WTC11 (cell line): ENCODE results near the gene TSC22D2. TPM values are rescaled to one million over a fixed set of nuclear protein-coding genes. Genes with fewer than 3 reads are reported as not detected.

ENCODE experiments used
- ATAC-seq: fragments of 200-7000 bp; cut with Tn5 transposase; 2 replicates; pipeline ENCODE4 v1.10.0; 2021; ENCODE audit warnings: mild to moderate bottlenecking, moderate library complexity
- CTCF ChIA-PET: fragments of 300-600 bp; sonication (Branson Sonifier 250); formaldehyde crosslinking; loops from one replicate; lab custom pipeline; 2021; ENCODE audit warnings: antibody characterized with exemption; lab: Charles Lee
- POLR2A ChIA-PET: fragments of 350-600 bp; sonication (Branson Sonifier 250); formaldehyde crosslinking; loops from one replicate; lab custom pipeline; 2021; ENCODE audit warnings: antibody characterized with exemption; lab: Charles Lee
- DNase-seq: peaks from one replicate; pipeline ENCODE4 v3.0.0; 2021; ENCODE audit warnings: low spot score
- H3K27ac Mint-ChIP-seq: 2 replicates; pipeline ENCODE4 v1.8.0; 2021; ENCODE audit warnings: mixed read lengths
- H3K27me3 Mint-ChIP-seq: 2 replicates; pipeline ENCODE4 v1.8.0; 2021; ENCODE audit warnings: low read depth, mild to moderate bottlenecking, moderate library complexity, mixed read lengths
- H3K36me3 Mint-ChIP-seq: 2 replicates; pipeline ENCODE4 v1.8.0; 2021; ENCODE audit warnings: mixed read lengths
- H3K4me1 Mint-ChIP-seq: 2 replicates; pipeline ENCODE4 v1.8.0; 2022; ENCODE audit warnings: mixed read lengths
- H3K4me3 Mint-ChIP-seq: 2 replicates; pipeline ENCODE4 v1.8.0; 2021; ENCODE audit warnings: mild to moderate bottlenecking, moderate library complexity, mixed read lengths
- H3K9me3 Mint-ChIP-seq: 2 replicates; pipeline ENCODE4 v1.8.0; 2021; ENCODE audit warnings: mixed read lengths
- ATF1 ChIP-seq: sonication (generic); formaldehyde crosslinking; IDR thresholded peaks from 2 replicates; pipeline ENCODE4 v1.8.1; 2023; ENCODE audit warnings: mild to moderate bottlenecking, moderate library complexity, missing genetic modification reagents
- ELF4 ChIP-seq: sonication (generic); formaldehyde crosslinking; IDR thresholded peaks from 2 replicates; pipeline ENCODE4 v1.8.1; 2022; ENCODE audit warnings: low read depth, mild to moderate bottlenecking, moderate library complexity, missing genetic modification reagents
- FOXP1 ChIP-seq: sonication (generic); formaldehyde crosslinking; IDR thresholded peaks from 2 replicates; pipeline ENCODE4 v1.8.0; 2022; ENCODE audit warnings: missing genetic modification reagents, mild to moderate bottlenecking, moderate library complexity, borderline replicate concordance
- GABPB1 ChIP-seq: sonication (generic); formaldehyde crosslinking; IDR thresholded peaks from 2 replicates; pipeline ENCODE4 v1.8.1; 2023; ENCODE audit warnings: mild to moderate bottlenecking, missing genetic modification reagents
- GRHL2 ChIP-seq: fragments of 250-450 bp; sonication (Bioruptor Pico); IDR thresholded peaks from 2 replicates; pipeline ENCODE4 v1.8.0; 2022; ENCODE audit warnings: mild to moderate bottlenecking, moderate library complexity; ENCODE audit not compliant: insufficient replicate concordance, severe bottlenecking
- HMGA2 ChIP-seq: fragments of 250-450 bp; sonication (Bioruptor Pico); IDR thresholded peaks from 2 replicates; pipeline ENCODE4 v1.4.0; 2021; ENCODE audit warnings: mild to moderate bottlenecking, moderate library complexity
- JAZF1 ChIP-seq: fragments of 250-450 bp; sonication (Bioruptor Pico); IDR thresholded peaks from 2 replicates; pipeline ENCODE4 v1.9.0; 2021; ENCODE audit warnings: moderate library complexity, mild to moderate bottlenecking, inconsistent platforms
- KAT7 ChIP-seq: sonication (generic); formaldehyde crosslinking; IDR thresholded peaks from 2 replicates; pipeline ENCODE4 v1.8.1; 2023; ENCODE audit warnings: missing genetic modification reagents, mild to moderate bottlenecking, borderline replicate concordance
- NR1H2 ChIP-seq: sonication (generic); formaldehyde crosslinking; IDR thresholded peaks from 2 replicates; pipeline ENCODE4 v1.9.0; 2021; ENCODE audit warnings: mild to moderate bottlenecking, moderate library complexity, missing genetic modification reagents
- RELA ChIP-seq: sonication (generic); formaldehyde crosslinking; IDR thresholded peaks from 2 replicates; pipeline ENCODE4 v1.8.1; 2022; ENCODE audit warnings: missing genetic modification reagents, mild to moderate bottlenecking, borderline replicate concordance
- SOX15 ChIP-seq: fragments of 250-450 bp; sonication (Bioruptor Pico); IDR thresholded peaks from 2 replicates; pipeline ENCODE4 v1.9.0; 2021; ENCODE audit warnings: mild to moderate bottlenecking
- SP1 ChIP-seq: sonication (generic); formaldehyde crosslinking; conservative IDR thresholded peaks from 2 replicates; pipeline ENCODE4 v1.8.1; 2022; ENCODE audit warnings: missing genetic modification reagents
- USF2 ChIP-seq: sonication (generic); formaldehyde crosslinking; IDR thresholded peaks from 2 replicates; pipeline ENCODE4 v1.8.1; 2023; ENCODE audit warnings: mild to moderate bottlenecking, missing genetic modification reagents, moderate library complexity
- ZBTB21 ChIP-seq: sonication (generic); formaldehyde crosslinking; IDR thresholded peaks from 2 replicates; pipeline ENCODE4 v1.8.1; 2023; ENCODE audit warnings: mild to moderate bottlenecking, missing genetic modification reagents, borderline replicate concordance
- ZNF138 ChIP-seq: sonication (generic); formaldehyde crosslinking; conservative IDR thresholded peaks from 2 replicates; pipeline ENCODE4 v1.8.1; 2022; ENCODE audit warnings: mild to moderate bottlenecking, moderate library complexity, missing genetic modification reagents
- ZNF396 ChIP-seq: fragments of 250-450 bp; sonication (Bioruptor Pico); IDR thresholded peaks from 2 replicates; pipeline ENCODE4 v1.8.0; 2021; ENCODE audit warnings: mild to moderate bottlenecking, moderate library complexity, borderline replicate concordance
- ZNF532 ChIP-seq: fragments of 250-450 bp; sonication (Bioruptor Pico); IDR thresholded peaks from 2 replicates; pipeline ENCODE4 v1.9.0; 2021; ENCODE audit warnings: mild to moderate bottlenecking, borderline replicate concordance
- total RNA-seq: library from RNA; stranded (reverse); gene quantifications from 3 replicates; pipeline ENCODE4 v1.2.3, GENCODE V29; 2021
- TF ChIP-seq, protein P1 (sequence below): sonication (generic); formaldehyde crosslinking; IDR thresholded peaks from 2 replicates; pipeline ENCODE4 v1.8.0; 2022; ENCODE audit warnings: mild to moderate bottlenecking, missing genetic modification reagents
- TF ChIP-seq, protein P2 (sequence below): sonication (generic); formaldehyde crosslinking; IDR thresholded peaks from 2 replicates; pipeline ENCODE4 v1.8.0; 2022; ENCODE audit warnings: mild to moderate bottlenecking, missing genetic modification reagents
- TF ChIP-seq, protein P3 (sequence below): sonication (generic); formaldehyde crosslinking; IDR thresholded peaks from 2 replicates; pipeline ENCODE4 v1.8.0; 2023; ENCODE audit warnings: missing genetic modification reagents, mild to moderate bottlenecking, borderline replicate concordance
- TF ChIP-seq, protein P4 (sequence below): fragments of 250-450 bp; sonication (Bioruptor Pico); IDR thresholded peaks from 2 replicates; pipeline ENCODE4 v2.1.2; 2022; ENCODE audit warnings: mild to moderate bottlenecking, moderate library complexity
- TF ChIP-seq, protein P5 (sequence below): sonication (generic); formaldehyde crosslinking; IDR thresholded peaks from 2 replicates; pipeline ENCODE4 v1.8.0; 2023; ENCODE audit warnings: mild to moderate bottlenecking, missing genetic modification reagents

TSC22D2 gene
- total RNA-seq, 1 experiment from 2014 or later = 24.0 TPM

DNA sequence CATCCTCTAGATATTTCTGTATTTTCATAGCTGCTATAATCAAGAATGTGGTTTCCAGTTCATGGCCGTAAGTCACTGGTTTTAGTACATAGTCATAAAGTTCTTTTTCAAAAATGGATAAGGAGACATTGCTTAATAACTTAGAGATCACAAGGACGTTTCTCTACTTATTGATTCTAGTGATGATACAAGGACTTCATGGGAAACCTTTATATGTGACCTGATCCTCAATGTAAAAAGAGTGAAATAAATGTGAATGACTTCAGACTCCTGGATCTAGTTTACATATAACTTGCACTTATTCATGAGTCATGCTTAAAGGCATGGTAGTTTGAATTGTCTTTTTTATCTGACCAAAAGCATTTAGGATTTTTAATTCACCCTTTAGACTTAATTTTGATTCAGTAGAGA lies 35.2 kb downstream of the TSC22D2 start:
- Mint-ChIP-seq H3K27me3 (no peaks in the 10 kb centered on the region), H3K9me3 (no peaks in the 10 kb centered on the region), H3K4me3 (no peak overlapping the region), H3K27ac (no peak overlapping the region), H3K4me1 (peaks cover 10% of the 10 kb centered on the region), H3K36me3 (peaks cover 9% of the 10 kb centered on the region)
- DNase-seq (no peak), ATAC-seq (no peak)
- ChIA-PET POLR2A (no interaction called here), CTCF (no interaction called here)
- TF ChIP-seq, protein P1, sequence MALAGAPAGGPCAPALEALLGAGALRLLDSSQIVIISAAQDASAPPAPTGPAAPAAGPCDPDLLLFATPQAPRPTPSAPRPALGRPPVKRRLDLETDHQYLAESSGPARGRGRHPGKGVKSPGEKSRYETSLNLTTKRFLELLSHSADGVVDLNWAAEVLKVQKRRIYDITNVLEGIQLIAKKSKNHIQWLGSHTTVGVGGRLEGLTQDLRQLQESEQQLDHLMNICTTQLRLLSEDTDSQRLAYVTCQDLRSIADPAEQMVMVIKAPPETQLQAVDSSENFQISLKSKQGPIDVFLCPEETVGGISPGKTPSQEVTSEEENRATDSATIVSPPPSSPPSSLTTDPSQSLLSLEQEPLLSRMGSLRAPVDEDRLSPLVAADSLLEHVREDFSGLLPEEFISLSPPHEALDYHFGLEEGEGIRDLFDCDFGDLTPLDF (CRISPR knock-in tag) = no peak
- no peak for TF ChIP-seq GRHL2
- TF ChIP-seq ZNF138 (CRISPR knock-in tag) = no peak
- no peak for TF ChIP-seq SOX15
- no peak for TF ChIP-seq HMGA2 (CRISPR knock-in tag)
- TF ChIP-seq, protein P2, sequence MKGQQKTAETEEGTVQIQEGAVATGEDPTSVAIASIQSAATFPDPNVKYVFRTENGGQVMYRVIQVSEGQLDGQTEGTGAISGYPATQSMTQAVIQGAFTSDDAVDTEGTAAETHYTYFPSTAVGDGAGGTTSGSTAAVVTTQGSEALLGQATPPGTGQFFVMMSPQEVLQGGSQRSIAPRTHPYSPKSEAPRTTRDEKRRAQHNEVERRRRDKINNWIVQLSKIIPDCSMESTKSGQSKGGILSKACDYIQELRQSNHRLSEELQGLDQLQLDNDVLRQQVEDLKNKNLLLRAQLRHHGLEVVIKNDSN (CRISPR knock-in tag) = no peak
- no peak for TF ChIP-seq USF2
- no peak for TF ChIP-seq FOXP1 (CRISPR knock-in tag)
- TF ChIP-seq ATF1 (CRISPR knock-in tag) = no peak
- TF ChIP-seq KAT7 = no peak
- no peak for TF ChIP-seq JAZF1 (CRISPR knock-in tag)
- TF ChIP-seq ZNF396 (CRISPR knock-in tag) = no peak
- TF ChIP-seq, protein P3, sequence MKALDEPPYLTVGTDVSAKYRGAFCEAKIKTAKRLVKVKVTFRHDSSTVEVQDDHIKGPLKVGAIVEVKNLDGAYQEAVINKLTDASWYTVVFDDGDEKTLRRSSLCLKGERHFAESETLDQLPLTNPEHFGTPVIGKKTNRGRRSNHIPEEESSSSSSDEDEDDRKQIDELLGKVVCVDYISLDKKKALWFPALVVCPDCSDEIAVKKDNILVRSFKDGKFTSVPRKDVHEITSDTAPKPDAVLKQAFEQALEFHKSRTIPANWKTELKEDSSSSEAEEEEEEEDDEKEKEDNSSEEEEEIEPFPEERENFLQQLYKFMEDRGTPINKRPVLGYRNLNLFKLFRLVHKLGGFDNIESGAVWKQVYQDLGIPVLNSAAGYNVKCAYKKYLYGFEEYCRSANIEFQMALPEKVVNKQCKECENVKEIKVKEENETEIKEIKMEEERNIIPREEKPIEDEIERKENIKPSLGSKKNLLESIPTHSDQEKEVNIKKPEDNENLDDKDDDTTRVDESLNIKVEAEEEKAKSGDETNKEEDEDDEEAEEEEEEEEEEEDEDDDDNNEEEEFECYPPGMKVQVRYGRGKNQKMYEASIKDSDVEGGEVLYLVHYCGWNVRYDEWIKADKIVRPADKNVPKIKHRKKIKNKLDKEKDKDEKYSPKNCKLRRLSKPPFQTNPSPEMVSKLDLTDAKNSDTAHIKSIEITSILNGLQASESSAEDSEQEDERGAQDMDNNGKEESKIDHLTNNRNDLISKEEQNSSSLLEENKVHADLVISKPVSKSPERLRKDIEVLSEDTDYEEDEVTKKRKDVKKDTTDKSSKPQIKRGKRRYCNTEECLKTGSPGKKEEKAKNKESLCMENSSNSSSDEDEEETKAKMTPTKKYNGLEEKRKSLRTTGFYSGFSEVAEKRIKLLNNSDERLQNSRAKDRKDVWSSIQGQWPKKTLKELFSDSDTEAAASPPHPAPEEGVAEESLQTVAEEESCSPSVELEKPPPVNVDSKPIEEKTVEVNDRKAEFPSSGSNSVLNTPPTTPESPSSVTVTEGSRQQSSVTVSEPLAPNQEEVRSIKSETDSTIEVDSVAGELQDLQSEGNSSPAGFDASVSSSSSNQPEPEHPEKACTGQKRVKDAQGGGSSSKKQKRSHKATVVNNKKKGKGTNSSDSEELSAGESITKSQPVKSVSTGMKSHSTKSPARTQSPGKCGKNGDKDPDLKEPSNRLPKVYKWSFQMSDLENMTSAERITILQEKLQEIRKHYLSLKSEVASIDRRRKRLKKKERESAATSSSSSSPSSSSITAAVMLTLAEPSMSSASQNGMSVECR (CRISPR knock-in tag) = no peak
- TF ChIP-seq, protein P4, sequence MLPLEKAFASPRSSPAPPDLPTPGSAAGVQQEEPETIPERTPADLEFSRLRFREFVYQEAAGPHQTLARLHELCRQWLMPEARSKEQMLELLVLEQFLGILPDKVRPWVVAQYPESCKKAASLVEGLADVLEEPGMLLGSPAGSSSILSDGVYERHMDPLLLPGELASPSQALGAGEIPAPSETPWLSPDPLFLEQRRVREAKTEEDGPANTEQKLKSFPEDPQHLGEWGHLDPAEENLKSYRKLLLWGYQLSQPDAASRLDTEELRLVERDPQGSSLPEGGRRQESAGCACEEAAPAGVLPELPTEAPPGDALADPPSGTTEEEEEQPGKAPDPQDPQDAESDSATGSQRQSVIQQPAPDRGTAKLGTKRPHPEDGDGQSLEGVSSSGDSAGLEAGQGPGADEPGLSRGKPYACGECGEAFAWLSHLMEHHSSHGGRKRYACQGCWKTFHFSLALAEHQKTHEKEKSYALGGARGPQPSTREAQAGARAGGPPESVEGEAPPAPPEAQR (CRISPR knock-in tag) = no peak
- TF ChIP-seq ZBTB21 = no peak
- no peak for TF ChIP-seq NR1H2 (CRISPR knock-in tag)
- no peak for TF ChIP-seq RELA
- TF ChIP-seq ELF4 = no peak

- no peak overlapping the region for H3K4me3 Mint-ChIP-seq
- no peak overlapping the region for H3K27ac Mint-ChIP-seq
- H3K27me3 Mint-ChIP-seq = no peaks in the 10 kb centered on the region
- ChIA-PET POLR2A (no interaction called here), CTCF (no interaction called here)
- H3K4me1 Mint-ChIP-seq = peaks cover 12% of the 10 kb centered on the region
- no peak for ATAC-seq
- no peak for DNase-seq
- H3K9me3 Mint-ChIP-seq = no peaks in the 10 kb centered on the region
- peaks cover 9% of the 10 kb centered on the region for H3K36me3 Mint-ChIP-seq
- TF ChIP-seq SP1 (CRISPR knock-in tag) = no peak
- no peak for TF ChIP-seq ZNF532 (CRISPR knock-in tag)
- TF ChIP-seq, protein P5, sequence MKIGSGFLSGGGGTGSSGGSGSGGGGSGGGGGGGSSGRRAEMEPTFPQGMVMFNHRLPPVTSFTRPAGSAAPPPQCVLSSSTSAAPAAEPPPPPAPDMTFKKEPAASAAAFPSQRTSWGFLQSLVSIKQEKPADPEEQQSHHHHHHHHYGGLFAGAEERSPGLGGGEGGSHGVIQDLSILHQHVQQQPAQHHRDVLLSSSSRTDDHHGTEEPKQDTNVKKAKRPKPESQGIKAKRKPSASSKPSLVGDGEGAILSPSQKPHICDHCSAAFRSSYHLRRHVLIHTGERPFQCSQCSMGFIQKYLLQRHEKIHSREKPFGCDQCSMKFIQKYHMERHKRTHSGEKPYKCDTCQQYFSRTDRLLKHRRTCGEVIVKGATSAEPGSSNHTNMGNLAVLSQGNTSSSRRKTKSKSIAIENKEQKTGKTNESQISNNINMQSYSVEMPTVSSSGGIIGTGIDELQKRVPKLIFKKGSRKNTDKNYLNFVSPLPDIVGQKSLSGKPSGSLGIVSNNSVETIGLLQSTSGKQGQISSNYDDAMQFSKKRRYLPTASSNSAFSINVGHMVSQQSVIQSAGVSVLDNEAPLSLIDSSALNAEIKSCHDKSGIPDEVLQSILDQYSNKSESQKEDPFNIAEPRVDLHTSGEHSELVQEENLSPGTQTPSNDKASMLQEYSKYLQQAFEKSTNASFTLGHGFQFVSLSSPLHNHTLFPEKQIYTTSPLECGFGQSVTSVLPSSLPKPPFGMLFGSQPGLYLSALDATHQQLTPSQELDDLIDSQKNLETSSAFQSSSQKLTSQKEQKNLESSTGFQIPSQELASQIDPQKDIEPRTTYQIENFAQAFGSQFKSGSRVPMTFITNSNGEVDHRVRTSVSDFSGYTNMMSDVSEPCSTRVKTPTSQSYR = no peak
- no peak for TF ChIP-seq RELA
- no peak for TF ChIP-seq GABPB1
Measured at GRCh38 chr3:150444371-150444770, 36.3 kb downstream of the TSC22D2 start.
